ENCODE results near the gene LPP. TPM values are rescaled to one million over a fixed set of nuclear protein-coding genes. Genes with fewer than 3 reads are reported as not detected.

The LPP gene
- total RNA-seq, 4 donors from 2014 or later = 141 to 248 (median 185) TPM

GRCh38 chr3:188402229-188402628 is 248.3 kb downstream of the LPP start:
- TF ChIP-seq CTCF (IDR thresholded peaks at IDR 0.05; ENCODE audit: low read depth) = no peak

- no peak for TF ChIP-seq CTCF (IDR thresholded peaks at IDR 0.05; ENCODE audit: low read depth)
These were observed 249.4 kb downstream of the LPP start for GRCh38 chr3:188403404-188403803.

GRCh38 chr3:188404124-188404523 is 250.2 kb downstream of the LPP start:
- TF ChIP-seq CTCF (IDR thresholded peaks at IDR 0.05; ENCODE audit: low read depth) = no peak

- TF ChIP-seq CTCF (IDR thresholded peaks at IDR 0.05; ENCODE audit: low read depth) = no peak
These were observed 250.7 kb downstream of the LPP start for GRCh38 chr3:188404701-188405100.

GRCh38 chr3:188407158-188407880 is 253.4 kb downstream of the LPP start:
- no peak for TF ChIP-seq CTCF (IDR thresholded peaks at IDR 0.05; ENCODE audit: low read depth)

GRCh38 chr3:188408831-188409230 is 254.9 kb downstream of the LPP start:
- no peak for TF ChIP-seq CTCF (IDR thresholded peaks at IDR 0.05; ENCODE audit: low read depth)

GRCh38 chr3:188411750-188412149 is 257.8 kb downstream of the LPP start:
- TF ChIP-seq CTCF (IDR thresholded peaks at IDR 0.05; ENCODE audit: low read depth) = no peak
